Stimulated activated CD4-positive, alpha-beta T cell treated with anti-CD3 and anti-CD28 coated beads, Interleukin-1b, Interleukin-23, amount 100 ng/mL, for 24 hours (primary cell): ENCODE results near the gene NRXN3.

Source experiments
- DNase-seq, 4 experiments: peaks; one replicate each; pipeline ENCODE4 v3.0.0-alpha.2; 2020; ENCODE audit warnings: low read depth in 4 of 4, low spot score in 1 of 4

Gene NRXN3

GRCh38 chr14:79500489-79500888 is 1330.3 kb downstream of the NRXN3 start:
- DNase-seq = no peak

- DNase-seq = no peak
Observed at GRCh38 chr14:79502136-79502750, 1332.1 kb downstream of the NRXN3 start.

- DNase-seq = no peak
Observed at GRCh38 chr14:79502751-79503148, 1332.6 kb downstream of the NRXN3 start.

GRCh38 chr14:79510659-79511058 is 1340.5 kb downstream of the NRXN3 start:
- DNase-seq = no peak

- DNase-seq = no peak
Observed at GRCh38 chr14:79511146-79511545, 1341.0 kb downstream of the NRXN3 start.

- DNase-seq = no peak
Observed at GRCh38 chr14:79513446-79513845, 1343.3 kb downstream of the NRXN3 start.

DNA sequence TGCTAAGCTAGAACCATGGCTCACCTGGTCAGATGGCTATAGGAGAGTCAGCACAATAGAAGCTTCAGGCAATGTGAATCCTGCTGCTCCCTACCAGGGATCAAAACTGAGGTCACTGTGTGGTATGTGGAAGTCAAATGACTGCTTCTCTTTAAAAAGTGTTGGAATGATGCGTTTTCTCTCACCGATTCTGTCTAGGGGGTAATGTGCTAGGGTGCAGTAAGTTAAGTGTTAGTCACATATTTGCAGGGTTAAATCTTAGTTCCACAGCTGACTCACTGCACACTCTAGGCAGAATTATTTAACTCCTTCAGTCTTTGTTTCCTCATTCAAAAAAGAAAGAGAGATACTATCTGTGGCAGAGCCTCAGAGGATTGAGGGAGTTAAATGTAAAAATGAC is 1344.5 kb downstream of the NRXN3 start:
- no peak for DNase-seq

GRCh38 chr14:79515158-79515557 is 1345.0 kb downstream of the NRXN3 start:
- no peak for DNase-seq

DNA sequence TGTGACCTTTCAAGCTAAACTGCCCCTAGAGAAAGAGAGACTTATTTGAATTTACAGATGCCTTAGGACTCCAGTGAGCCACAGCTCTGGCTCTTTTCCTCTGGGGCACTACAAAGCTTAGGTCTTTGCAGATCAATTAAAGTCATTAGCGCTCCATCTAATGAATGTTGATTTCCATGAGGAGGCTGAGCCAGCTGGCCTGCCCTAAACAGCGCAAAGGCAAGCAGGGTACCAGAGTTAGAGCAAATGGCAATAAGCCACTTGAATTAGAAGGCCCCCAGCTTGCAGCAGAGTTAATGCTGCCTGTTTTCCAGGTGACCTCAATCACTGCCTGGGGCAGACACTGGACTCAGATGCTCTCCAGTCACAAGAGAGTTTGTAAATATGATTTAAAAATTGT is 1345.8 kb downstream of the NRXN3 start:
- no peak for DNase-seq

DNA sequence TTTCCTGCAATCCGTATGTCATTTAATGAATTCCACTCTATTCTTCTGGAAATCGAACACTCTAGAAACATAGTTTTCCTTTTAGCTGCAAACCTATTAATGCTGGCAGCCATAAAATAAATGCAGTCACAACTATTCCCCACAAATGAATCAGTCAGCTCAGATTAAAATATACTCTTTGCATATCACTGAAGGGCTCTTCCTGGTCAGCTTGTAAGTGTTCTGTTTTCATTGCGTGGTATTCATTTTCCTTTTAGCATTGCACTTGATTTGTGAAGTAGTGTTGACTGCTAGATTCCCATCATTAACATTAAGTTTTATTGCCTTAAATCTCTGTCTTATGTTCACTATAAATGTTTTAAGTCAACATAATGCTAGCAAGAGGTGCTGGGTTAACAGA is 1355.2 kb downstream of the NRXN3 start:
- DNase-seq = no peak

- DNase-seq = no peak
Observed at GRCh38 chr14:79528828-79529416, 1358.7 kb downstream of the NRXN3 start.

- no peak for DNase-seq
Observed at GRCh38 chr14:79530555-79530954, 1360.4 kb downstream of the NRXN3 start.

DNA sequence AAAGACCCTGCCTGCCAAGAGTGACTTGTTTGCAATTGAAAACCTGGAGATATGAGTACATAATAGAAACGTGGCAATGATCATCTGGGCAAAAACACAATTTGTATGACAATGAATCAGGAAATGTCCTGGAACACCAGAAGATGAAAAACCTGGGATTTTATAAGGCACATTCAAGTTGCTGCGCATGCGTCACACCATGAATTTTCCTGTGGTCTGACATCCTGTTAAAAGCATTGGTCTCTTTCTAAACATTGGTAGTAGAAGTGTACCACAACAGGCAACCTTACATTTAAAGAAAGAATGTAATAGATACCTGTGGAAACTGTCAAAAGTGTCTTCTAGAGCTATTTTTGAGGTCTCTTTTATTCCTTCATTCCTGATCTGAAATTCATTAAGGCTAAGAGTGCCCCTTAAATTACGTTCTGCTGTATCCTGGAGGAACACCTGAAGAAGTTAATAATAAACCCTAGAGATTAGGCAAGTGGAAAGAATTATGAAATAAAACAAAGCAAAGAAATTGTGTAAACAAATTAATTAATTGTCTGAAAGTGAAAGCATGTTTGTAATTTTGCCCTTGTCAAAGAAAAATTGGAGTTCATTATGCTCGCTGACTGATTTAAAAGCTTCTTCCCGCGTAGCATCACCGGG is 1364.7 kb downstream of the NRXN3 start:
- no peak for DNase-seq

DNA sequence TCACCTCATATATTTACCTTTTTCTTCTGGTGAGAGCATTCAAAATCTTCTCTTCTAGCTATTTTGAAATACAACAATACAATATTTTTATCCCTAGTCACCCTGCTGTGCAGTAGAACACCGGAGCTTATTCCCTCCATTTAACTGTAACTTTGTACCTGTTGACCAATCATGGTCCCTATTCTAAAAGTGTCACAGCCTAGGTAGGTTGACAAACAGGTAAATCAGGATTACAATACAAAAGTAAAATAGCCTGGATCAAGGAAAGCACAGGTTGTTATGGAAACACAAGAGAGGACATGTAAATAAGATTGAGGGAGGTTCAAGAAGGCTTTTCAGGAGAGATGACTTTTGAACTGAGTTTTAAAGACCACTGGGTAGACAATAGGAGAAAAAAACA is 1370.2 kb downstream of the NRXN3 start:
- DNase-seq = no peak

DNA sequence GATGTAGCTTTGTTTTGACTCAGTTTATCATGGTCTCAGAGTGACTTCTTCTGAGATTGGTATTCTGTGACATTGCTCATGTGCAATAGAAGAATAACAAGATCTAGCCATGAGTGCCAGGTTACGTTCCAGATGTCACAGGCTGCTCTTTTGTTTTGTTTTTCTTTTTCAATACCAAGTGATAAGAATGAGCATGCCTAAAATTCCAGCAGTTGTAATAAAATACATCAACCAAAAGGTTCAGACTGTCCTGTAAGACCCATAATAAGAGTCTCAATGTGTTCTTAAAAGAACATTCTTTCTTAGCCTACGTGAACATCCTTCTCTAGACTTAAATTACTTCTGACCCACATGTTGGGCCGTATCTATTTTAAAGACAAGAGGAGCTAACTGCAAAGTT is 1371.9 kb downstream of the NRXN3 start:
- no peak for DNase-seq

- DNase-seq = no peak
Observed at GRCh38 chr14:79543348-79543747, 1373.2 kb downstream of the NRXN3 start.

DNA sequence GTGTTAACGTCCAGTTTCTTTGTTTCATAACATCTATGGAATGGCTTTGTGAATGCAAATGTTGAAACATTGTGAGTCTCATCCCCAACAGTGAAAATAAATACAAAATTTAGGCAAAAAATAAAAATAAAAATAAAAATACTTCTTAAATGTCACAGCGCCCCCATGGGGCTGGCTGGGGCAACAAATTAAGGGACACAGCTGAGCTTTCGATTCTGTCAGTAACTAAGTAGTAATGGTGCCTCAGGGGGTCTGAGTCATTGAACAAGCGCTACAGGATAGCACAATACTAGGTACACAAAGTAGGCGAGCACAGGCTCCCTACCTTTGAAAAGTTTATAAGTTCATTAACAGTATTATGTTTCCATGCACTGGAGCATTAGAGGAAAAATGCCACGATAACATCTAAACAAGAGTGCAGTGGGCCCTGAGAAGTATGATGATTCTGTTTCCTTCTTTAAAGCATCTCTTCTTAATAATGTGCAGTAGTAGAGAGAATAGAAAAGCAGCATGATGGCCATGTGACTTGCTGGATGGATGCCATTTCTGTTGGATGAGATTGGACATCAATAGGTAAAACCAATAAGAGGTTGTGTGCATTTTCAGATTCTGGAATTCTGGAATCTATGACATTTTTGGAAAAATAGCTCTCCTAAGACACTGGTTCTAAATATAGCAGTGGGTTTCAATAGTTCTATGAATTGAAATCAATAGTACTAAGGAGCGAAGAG is 1374.0 kb downstream of the NRXN3 start:
- DNase-seq = no peak

DNA sequence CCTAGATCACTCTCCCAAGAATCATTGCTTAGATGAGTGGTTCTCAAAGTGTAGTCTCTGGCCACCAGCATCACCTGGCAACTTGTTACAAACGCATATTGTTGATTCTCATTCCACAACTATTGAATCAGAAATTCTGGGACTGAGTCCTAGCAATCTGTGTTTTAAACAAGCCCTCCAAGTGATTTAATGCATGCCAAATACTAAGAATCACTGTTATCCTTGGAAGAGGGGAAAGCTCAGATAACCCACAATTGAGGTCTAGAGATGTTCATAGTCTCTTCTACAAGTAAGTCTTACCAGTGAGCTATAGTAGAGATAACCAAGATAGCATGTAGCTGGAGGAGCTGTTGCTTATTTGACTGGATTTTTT is 1374.5 kb downstream of the NRXN3 start:
- DNase-seq = no peak

DNA sequence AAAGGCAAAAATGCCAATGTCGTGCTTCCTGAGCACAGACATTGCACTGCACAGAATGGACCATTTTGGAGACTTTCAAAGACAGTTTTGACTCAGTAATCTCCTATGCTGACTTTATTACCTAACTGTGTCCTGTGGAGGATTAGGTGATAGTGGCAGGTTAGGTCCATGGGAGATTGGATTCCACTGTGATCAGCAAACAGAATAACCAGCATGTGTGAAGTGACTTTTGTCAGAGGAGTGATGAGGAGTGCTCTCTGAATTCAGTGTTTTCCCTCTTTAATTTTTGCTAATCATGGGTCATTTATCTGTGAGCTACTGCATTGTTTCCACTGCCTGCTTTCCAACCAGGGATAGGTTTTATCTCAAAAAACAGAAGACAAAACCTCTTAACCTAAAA is 1378.7 kb downstream of the NRXN3 start:
- no peak for DNase-seq

GRCh38 chr14:79549515-79549914 is 1379.3 kb downstream of the NRXN3 start:
- DNase-seq = no peak

DNA sequence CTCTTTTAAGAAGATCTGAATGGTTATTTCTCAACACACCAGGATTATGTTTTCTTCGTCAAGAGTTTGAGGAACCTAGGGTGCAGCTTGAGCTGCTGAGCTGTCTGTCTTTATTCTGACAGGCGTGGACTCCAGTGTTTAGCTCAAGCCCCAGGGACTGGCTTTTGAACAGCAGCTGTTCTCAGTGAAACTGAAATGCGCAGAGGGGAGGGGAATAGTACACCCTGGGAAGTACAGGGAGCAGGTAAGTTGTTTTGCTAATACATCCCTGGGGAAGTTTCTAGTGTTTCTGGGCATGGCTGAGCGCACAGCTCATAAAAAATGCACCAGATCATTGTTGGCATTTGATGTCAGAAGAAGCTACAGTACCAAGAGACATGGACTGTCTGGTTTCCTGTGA is 1381.3 kb downstream of the NRXN3 start:
- DNase-seq = no peak

GRCh38 chr14:79552778-79553177 is 1382.6 kb downstream of the NRXN3 start:
- DNase-seq = no peak
